ENCODE measurements around the gene MBOAT1.
"Not testable (repeated sequence)": the region's sequence is repeated elsewhere in the genome, so short reads cannot be mapped to it uniquely, and the experiment has no call there.

The MBOAT1 gene

DNA sequence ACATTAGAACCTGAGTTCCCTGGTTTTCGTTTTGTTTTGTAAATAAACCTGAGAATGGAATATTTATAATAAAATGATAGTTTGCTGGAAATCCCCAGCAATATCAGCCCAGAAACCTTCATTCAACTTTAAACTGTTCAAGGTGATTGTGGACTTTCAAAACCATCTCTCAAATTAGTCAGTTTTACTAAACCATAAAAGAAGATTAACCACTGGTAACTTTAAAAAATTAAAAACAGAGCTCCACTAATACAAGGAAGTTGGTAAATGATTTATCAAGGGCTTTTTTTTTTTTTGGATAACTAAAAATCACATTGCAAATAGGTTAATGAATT is 10.0 kb downstream of the MBOAT1 start:
- DNase-seq, result no peak

DNA sequence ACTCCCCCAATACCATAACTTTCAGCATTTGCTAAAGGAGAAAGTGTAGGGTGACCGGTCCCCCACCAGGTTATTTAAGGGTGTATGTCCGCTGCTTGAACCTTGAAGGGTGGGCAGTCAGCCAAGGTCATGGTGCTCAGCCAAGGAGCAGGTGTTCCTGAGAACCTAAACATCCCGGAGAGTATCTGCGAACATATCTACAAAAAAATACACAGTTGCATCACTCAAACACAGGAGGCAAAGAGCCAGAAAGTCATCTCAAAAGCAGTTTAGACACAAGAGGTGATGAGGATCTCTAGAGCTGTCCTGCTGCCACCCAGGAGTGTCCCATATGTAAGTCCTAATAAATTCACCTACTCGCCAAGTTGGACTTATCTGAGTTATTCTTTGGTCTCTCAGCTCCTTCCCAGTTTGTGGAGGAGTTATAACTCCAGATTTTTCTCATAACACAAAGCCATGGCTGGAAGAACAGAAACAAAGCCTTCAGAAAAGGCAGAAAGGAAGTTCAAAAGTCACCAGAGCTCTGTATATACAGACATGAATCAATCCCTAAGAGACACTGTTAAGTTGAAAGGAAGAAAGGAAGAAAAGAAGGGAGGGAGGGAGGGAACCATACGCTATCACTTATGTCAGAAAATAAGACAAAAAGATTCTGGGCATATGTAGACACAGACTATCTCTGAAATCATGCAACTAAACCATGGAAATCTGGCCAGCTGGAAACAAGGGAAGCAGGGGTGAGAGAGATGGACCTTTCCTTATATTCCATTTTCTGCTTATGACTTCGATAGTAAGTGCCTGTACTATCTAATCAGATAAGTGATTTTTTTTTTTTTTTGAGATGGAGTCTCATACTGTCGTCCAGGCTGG is 11.3 kb downstream of the MBOAT1 start:
- DNase-seq, result no peak

DNA sequence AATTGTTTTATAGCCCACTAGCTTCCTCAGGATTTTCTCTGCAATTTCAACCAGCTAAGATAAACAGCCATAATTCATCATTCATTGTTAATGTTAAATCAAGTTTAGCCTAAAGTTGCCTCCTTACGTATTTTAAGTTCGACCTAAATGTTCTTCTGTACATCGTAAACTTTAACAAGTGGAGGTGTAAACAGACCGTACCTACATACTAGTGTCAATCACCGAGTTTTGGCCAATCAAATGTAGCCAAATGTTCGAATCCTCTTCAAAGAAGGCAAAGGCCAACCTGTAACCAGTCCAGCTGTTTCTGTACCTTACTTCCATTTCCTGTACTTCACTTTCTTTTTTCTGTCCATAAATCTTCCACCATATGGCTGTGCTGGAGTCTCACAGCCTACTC is 13.5 kb downstream of the MBOAT1 start:
- DNase-seq, result no peak

DNA sequence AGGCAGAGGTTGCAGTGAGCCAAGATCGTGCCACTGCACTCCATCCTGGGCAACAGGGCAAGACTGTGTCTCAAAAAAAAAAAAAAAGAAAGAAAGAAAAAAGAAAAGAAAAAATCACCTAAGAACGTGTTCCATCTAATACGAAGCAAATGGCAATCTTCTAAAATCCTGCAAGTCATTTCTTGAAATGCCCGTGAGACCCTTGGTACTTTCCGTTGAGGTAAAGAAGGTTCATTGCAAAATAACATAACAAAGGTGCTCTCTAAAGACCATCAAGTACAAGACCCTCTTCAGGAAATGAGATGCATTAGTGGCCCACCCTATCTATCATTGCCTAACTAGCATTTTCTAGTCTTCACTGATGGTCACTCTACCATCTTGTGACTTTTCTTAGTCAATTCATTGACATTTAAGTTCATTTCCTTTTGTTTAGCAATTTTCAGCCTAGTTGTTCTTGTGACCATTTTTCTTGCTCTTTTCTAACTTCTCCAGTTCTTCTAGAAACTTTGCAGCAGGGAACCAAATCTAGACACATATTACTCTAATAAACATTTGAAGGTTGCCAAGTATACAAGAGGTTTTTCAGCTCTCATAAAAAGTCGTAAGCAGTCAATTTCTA is 14.0 kb downstream of the MBOAT1 start:
- DNase-seq, result no peak

DNA sequence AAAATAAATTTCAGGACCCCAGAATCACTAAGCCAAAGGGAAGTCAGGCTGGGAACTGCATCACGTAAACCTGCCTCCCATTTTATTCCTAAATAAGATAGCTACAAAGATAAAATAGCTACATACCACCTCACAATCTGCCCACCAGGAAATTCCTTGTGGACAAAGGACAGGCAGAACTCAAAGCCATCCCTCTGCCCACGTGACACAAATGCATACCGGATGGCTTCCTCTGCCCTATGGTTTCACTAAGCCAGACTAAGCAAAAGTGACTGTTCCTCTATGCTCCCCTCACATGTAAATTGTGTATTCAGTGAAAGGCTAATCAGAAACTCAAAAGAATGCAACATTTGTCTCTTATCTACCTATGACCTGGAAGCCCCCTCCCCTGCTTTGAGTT is 15.0 kb downstream of the MBOAT1 start:
- no peak for DNase-seq

DNA sequence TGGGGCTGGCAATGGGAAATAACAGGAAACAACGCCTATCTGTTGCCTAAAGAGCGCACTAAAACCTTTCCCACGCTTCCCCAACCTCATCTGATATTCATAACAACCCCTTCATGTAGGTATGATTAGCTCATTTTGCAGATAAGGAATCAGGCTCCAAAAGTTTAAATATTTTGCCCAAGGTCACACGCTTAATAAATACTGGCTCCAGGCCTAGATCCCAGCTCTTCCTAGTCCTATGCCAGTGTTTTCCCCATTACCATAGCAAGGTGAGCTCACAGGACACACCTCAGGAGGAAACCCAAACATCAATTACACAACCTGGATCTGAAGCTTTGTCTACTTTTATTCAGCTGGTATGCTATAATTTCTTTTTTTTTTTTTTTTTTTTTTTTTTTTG is 19.6 kb downstream of the MBOAT1 start:
- no peak for DNase-seq

DNA sequence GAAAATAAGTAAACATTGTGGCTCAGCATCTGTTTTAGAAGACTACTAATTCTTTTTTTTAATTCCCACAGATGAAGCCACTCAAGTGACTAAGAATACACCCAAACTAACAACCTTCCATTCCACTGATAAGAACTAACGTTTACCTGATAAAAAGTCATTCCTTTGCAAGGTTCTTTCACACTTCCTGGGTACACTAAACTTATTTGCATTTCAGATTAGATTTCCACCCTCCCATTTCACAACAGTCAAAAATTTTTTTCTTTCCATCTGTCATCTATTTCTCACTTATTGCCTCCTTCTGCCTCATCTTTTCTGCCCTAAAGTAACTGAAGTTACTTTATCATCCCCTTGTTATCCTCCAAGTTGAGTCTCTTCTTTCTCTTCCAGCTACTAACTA is 20.3 kb downstream of the MBOAT1 start:
- DNase-seq, result no peak

DNA sequence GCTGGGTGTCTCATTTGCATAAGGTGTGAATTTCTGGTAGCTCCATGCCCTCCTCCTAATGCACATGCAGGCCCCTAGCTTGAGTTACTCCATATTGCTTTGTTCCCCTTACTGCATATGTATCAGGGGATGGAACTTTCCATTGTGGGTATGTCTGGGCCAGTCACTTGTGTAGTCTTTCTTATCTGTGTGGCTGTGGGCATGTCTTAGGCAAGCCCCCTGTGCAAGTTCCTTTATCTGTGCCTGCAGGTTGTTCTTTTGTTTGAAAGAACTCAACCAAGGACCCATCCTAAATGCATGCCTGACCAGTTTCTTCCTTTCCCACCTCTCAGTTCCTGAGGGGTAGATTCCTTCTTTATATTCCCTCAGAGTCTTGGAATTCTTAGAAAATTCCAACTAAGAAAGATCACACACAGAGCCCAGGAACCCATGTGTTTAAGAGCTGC is 23.6 kb downstream of the MBOAT1 start:
- peak; percentile 32 for DNase-seq

DNA sequence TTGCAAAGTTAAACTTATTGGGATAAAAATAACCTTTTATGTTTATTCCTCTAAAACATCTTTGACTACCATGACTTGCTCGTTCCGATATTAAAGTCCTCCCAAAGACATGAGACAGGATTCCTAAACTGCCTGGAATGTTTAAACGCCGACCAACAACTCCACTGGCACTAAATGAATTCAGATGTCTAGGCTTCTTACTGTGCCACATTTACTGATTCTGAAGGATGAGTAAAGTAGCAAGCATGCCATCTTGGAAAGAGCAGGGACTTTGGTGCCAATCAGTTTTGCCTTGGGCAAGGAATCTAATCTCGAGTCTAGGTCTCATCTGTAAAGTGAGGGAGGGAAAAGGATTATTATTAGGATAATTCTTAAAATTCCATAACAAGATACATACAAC is 25.3 kb downstream of the MBOAT1 start:
- DNase-seq, result no peak

DNA sequence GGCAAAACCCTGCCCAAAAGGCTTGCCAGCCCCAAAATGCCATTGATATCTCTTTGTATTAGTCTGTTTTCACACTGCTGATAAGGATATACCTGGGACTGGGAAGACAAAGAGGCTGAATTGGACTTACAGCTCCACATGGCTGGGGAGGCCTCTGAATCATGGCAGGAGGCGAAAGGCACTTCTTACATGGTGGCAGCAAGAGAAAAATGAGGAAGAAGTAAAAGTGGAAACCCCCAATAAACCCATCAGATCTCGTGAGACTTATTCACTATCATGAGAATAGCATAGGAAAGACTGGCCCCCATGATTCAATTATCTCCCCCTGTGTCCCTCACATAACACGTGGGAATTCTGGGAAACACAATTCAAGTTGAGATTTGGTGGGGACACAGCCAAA is 28.6 kb downstream of the MBOAT1 start:
- DNase-seq, result no peak

DNA sequence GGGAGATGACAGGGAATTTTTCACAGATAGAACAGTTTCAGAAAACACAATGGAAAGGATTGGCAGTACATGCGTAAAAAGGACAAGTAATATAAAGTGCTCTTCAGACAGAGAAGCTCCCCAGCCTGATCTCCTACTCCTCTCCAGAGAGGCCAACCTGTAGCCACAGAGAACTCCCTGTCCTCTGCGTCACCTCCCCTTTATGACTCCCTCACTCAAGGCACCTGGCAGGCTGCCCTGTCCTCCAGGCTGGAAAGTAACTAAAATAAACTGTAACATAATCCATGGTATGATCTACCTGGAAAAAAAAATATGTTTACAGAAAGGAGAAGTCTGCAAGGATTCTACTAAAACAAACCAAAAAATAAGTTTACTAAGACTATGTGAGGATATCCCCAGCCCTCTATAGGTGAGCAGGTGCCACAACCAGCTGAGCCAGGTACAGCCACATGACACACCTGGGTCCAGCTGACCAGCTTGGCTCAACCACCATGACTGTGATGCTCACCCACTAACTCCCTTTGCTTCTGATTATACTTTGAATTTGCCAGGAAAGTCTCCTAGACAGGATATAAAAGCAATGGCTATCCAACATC is 29.2 kb downstream of the MBOAT1 start:
- DNase-seq, result no peak

DNA sequence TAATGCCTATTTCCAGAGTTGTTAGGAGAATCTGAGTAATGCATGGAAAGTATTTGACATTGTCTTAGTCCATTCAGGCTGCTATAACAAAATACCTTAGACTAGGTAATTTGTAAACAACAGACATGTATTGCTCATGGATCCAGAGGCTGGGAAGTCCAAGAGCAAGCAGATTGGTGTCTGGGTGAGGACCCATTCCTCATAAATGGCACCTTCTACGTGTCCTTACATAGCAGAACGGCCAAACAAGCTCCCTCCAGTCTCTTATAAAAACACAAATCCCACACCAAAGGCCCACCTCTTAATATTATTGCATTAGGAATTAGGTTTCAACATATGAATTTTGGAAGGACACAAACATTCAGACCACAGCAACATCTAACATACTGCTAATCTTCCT is 30.2 kb downstream of the MBOAT1 start:
- no peak for DNase-seq

DNA sequence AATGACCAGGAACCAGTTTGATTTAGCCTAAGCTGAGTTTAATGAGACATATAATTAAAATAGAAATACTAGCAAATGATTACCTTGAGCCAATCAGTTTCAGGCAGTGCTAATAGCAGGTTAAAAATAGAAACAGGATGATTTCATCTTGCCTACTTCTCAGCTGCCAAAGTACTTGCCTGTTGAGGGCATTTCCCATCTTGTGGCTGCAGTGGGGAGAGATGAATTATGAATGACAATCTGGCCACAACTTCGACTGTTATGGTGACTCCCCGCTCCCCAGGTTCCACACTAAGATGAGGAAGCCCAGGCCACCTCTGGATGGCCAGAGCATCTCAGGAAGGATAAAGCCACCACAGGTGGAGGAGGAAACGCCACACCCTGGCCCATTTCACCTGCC is 31.3 kb downstream of the MBOAT1 start:
- peak; percentile 21 for DNase-seq

DNA sequence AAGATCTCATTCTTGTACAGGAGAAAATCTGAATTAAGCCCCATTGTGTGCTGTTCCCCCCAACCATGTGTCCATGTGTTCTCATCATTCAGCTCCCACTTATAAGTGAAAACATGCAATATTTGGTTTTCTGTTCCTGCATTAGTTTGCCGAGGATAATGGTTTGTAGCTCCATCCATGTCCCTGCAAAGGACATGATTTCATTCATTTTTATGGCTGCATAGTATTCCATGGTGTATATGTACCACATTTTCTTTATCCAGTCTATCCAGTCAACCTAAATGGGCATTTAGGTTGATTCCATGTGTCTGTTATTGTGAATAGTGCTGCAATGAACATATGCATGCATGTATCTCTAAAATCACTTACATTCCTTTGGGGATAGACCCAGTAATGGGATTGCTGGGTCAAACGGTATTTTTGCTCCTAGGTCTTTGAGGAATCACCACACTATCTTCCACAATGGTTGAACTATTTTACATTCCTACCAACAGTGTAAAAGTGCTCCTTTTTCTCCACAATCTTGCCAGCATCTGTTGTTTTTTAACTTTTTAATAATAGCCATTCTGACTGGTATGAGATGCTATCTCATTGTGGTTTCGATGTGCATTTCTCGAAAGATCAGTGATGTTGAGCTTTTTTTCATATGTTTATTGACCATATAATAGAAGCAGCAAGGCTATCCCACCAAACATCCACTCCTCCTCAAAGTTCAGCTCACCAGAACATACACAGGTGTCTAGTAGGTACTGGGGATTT is 32.8 kb downstream of the MBOAT1 start:
- DNase-seq, result not testable (repeated sequence)

DNA sequence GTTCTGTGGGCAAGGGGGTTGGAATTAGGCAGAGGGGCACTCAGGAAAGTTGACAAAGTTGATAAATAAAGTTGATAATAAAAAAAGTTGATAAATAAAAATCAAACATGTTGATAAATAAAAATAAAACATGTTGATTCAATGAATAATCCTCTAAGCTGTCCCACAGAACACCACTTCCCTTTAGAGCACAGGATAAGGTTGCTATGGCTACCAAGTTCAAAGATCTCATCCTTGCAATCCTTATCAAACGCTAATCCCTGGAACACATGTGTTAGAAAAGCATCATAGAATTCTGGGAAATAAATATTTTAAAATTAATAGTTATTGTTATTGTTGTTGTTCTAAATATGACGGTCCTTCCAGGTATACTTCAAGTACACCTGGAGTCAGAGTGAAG is 33.9 kb downstream of the MBOAT1 start:
- no peak for DNase-seq

DNA sequence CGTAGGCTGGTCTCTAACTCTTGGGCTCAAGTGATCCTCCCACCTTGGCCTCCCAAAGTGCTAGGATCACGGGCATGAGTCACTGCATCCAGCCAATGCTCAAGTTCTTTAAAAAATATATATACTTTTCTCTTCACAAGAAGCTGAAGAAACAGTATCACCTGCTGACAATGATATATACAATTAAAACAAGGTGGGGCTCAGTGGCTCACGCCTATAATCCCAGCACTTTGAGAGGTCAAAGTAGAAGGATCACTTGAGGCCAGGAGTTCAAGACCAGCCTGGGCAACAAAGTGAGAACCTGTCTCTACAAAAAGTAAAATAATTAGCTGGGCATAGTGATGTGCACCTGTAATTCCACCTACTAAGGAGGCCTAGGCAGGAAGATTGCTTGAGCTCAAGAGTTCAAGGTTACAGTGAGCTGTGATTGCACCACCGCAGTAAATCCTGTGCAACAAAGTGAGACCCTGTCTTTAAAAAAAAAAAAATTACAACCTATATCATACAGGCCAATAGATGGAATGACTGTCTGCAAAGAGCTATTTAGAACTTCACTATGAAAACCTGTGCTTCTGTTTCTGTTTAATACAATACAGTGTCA is 36.4 kb downstream of the MBOAT1 start:
- DNase-seq, result no peak

DNA sequence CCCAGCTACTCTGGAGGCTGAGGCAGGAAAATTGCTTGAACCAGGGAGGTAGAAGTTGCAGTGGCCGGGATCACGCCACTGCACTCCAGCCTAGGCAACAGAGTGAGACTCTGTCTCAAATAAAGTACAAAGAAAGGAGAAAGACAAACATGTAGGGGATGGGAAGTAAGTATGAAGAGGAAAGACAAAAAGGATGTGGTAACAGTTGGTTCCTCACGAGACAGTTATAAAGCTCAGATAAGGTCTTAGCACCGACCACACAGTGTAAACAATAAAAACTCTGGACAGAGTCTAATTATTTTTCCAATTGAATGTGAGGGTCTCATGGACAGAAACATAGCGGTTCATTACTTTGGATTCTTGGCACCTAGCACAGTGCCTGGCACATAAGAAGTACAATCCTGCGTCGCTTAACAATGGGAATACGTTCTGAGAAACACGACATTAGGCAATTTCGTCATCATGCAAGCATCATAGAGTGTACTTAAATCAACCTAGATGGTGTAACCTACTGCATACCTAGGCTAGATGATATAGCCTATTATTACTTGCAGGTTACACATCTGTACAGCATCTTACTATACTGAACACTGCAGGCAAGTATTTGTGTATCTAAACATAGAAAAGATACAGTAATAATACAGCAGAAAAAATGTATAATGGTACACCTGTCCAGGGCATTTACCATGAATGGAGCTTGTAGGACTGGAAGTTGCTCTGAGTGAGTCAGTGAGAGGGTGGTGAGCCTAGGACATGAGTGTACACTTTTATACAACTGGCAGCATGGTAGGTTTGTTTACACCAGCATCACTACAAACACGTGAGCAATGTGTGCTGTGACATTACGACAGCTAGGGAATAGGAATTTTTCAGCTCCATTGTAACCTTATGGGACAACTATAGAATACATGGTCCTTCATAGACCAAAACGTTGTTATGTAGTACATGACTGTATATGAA is 38.2 kb downstream of the MBOAT1 start:
- DNase-seq, result peak; percentile 67

DNA sequence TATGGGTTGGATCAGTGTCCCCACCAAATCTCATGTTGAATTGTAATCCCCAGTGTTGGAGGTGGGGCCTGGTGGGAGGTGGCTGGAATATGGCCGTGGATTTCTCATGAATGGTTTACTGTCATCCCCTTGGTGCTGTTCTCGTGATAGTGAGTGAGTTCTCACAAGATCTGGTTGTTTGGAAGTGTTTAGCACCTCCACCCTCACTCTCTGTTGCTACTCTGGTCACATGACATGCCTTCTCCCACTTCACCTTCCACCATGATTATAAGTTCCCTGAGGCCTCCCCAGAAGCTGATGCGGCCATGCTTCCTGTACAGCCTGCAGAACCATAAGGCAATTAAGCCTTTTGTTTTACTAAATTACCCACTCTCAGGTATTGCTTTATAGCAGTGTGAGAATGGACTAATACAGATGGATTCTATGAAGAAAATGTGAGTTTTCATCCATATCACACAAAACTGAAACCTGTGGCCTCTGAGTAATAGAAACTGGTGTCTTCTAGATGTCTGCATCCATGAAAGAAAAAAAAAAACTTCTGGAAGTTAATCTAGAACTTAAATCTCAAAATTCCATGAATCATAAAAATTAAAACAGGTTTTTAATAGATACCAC is 39.3 kb downstream of the MBOAT1 start:
- DNase-seq, result no peak

DNA sequence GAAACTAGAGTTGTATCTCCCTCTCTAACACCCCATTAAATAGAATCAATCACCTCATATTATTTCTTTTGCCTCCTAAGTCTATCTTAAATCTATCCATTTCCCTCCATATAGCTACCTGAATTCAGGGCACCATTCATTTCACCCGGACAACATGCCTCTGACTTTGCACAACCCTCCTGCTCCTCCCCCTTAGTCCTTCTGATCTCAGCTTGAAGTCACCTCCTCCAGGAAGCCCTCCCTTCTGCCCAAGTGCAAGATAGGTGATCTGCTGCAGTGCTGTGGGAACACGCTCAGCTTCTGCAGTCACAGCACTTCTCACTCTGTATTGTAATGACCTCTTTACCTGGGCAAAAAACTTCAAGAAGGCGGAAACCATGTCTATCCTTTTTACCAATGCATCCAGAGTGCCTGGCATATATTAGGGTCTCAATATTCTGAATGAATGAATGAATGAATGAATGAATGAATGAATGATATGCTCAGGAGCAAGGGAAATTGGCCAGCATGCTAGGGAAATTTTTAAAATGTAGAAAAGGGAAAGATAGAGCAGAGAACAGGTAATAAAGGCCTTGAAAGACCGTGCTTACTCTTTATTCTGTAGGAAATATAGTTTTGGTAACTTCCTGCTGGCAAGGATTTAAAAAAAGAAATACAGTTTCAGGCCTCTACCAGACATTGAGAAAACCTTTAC is 41.7 kb downstream of the MBOAT1 start:
- DNase-seq, result no peak

DNA sequence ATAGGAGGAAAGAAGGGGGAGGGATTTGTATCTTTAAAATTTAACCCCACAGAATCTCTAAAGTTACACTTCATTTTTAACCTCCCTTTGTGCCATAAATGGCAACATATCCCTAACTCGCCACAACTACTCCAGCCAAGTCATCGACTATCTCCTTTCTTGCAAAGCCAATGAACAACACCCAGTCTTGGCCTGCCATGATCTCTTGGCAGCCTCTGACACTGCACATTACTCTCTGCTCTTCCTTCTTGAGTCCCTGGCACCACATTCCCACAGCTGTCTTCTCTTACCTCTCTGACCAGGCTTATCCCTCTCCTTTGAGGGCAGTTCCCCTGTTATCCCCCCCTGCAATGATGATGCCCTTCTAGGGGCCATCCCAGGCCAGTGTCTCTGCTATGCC is 42.5 kb downstream of the MBOAT1 start:
- DNase-seq, result no peak

DNA sequence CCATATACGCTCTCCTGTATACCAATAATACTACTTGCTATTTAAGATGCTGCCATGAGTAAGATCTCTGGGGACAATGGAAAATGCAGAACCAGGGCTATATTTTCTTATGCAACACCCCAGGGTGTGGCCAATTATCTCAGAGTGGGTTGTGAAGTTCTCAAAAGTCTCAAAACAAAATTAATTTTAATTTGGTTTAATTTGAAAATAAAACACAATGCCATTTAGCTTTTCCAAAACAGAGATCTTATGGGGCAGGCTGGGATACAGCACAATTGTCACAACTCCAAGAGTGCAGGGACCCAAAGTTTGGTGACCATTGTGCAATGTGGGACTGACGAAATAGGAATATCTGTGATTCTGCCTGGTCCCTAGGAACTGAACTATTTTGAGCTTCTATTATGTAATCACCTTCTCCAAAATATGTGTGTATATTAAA is 43.1 kb downstream of the MBOAT1 start:
- DNase-seq, result no peak

Measured in GDM1 (cell line).